ENCODE results near the gene PTPRCAP.

GRCh38 chr11:67404515-67405195 is 32.8 kb downstream of the PTPRCAP start:
- TF ChIP-seq ZNF274 (IDR thresholded peaks at IDR 0.05; ENCODE audit: low read depth, low read length) = no peak
- TF ChIP-seq YY1 (IDR thresholded peaks at IDR 0.05; ENCODE audit: insufficient read depth, insufficient read length) = no peak
- no peak for TF ChIP-seq SUZ12 (IDR thresholded peaks at IDR 0.05; ENCODE audit: extremely low read depth, insufficient read depth, insufficient read length)

Data from NT2/D1 (cell line).